Caco-2 (cell line): ENCODE measurements around the gene COA6. TPM values are rescaled to one million over a fixed set of nuclear protein-coding genes. Genes with fewer than 3 reads are reported as not detected.

Experiments used
- BruUV-seq: library from RNA; stranded (reverse); fragments of 400-500 nt; replicated peaks from 2 replicates; lab custom pipeline; 2021; lab: Mats Ljungman, UMichigan
- CTCF ChIA-PET: fragments of 300-600 bp; sonication (Branson Sonifier 250); formaldehyde crosslinking; loops from one replicate; lab custom pipeline; 2022; ENCODE audit warnings: antibody characterized with exemption; lab: Charles Lee
- POLR2A ChIA-PET: fragments of 300-600 bp; sonication (Branson Sonifier 250); formaldehyde crosslinking; loops from one replicate; lab custom pipeline; 2022; ENCODE audit warnings: antibody characterized with exemption; lab: Charles Lee
- DNase-seq, 2 experiments: peaks; one replicate each; pipeline versions ENCODE4 v3.0.0 to v3.0.0-alpha.2; 2020 to 2022
- H3K27me3 ChIP-seq: replicated peaks from 2 replicates; pipeline ENCODE4 v1.6.0; 2011; ENCODE audit warnings: low read length; ENCODE audit not compliant: control insufficient read depth, insufficient read depth
- H3K36me3 ChIP-seq: 2 replicates; pipeline ENCODE4 v1.5.1; 2011; ENCODE audit warnings: low read length; ENCODE audit not compliant: control insufficient read depth, insufficient read depth
- H3K4me1 ChIP-seq: fragments of 250-450 bp; sonication (Bioruptor Pico); 2 replicates; pipeline ENCODE4 v1.5.1; 2020; ENCODE audit warnings: mild to moderate bottlenecking
- H3K4me3 ChIP-seq: 2 replicates; pipeline ENCODE4 v1.5.1; 2011; ENCODE audit warnings: low read depth, mild to moderate bottlenecking, control low read depth, low read length
- H3K9me3 ChIP-seq: fragments of 250-450 bp; sonication (Bioruptor Pico); 2 replicates; pipeline ENCODE4 v1.5.1; 2020; ENCODE audit warnings: mild to moderate bottlenecking, moderate library complexity
- H3K27ac Mint-ChIP-seq: one replicate; pipeline ENCODE4 v1.8.0; 2022; ENCODE audit warnings: mixed read lengths; ENCODE audit not compliant: unreplicated experiment
- H3K27me3 Mint-ChIP-seq: one replicate; pipeline ENCODE4 v1.8.0; 2022; ENCODE audit warnings: mixed read lengths; ENCODE audit not compliant: insufficient read depth, unreplicated experiment
- H3K36me3 Mint-ChIP-seq: one replicate; pipeline ENCODE4 v1.8.0; 2022; ENCODE audit warnings: mild to moderate bottlenecking, mixed read lengths; ENCODE audit not compliant: insufficient read depth, unreplicated experiment
- H3K4me1 Mint-ChIP-seq: one replicate; pipeline ENCODE4 v1.8.0; 2022; ENCODE audit warnings: low read depth, mixed read lengths; ENCODE audit not compliant: unreplicated experiment
- H3K4me3 Mint-ChIP-seq: one replicate; pipeline ENCODE4 v1.8.0; 2022; ENCODE audit warnings: mild to moderate bottlenecking, moderate library complexity, mixed read lengths; ENCODE audit not compliant: unreplicated experiment
- H3K9me3 Mint-ChIP-seq: one replicate; pipeline ENCODE4 v1.8.0; 2022; ENCODE audit warnings: mixed read lengths; ENCODE audit not compliant: unreplicated experiment
- intact Hi-C: fragments of 100-400 bp; cut with micrococcal nuclease; formaldehyde crosslinking; loops from one replicate; pipeline ENCODE4 v1.10.0; 2022; ENCODE audit not compliant: unreplicated experiment
- total RNA-seq: library from RNA; stranded (reverse); gene quantifications from 2 replicates; pipeline ENCODE4 v1.2.3, GENCODE V29; 2022
- TF ChIP-seq, protein P1 (sequence below), 2 experiments: fragments of 200-600 bp in 1 of 2; IDR thresholded peaks; 1 replicate in 1 of 2; 2 replicates in 1 of 2; pipeline versions ENCODE4 v1.5.1 to v1.8.0; 2011 to 2022; ENCODE audit warnings: antibody characterized with exemption in 1 of 2, control low read depth in 1 of 2, inconsistent platforms in 1 of 2, low read depth in 1 of 2, low read length in 1 of 2, mild to moderate bottlenecking in 1 of 2, moderate library complexity in 1 of 2; ENCODE audit not compliant: insufficient read depth in 1 of 2, severe bottlenecking in 1 of 2, unreplicated experiment in 1 of 2

The COA6 gene
- total RNA-seq, 1 experiment from 2014 or later, result 41.0 TPM

DNA sequence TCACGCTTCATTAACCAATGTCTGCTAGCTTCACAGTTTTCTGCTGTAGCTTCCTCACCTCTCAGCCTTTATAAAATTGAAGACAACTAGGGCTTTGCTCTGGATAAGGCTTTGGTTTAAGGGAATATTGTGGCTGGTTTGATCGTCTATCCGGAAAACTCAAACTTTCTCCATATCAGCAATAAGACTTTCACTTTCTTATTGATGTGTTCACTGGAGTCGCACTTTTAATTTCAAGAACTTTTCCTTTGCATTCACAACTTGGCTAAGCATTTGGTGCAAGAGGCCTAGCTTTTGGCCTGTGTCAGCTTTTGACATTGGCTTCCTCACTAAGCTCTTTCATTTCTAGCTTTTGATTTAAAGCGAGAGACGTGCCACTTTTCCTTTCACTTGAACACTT, 12.9 kb downstream of the COA6 start:
- TF ChIP-seq, protein P1, sequence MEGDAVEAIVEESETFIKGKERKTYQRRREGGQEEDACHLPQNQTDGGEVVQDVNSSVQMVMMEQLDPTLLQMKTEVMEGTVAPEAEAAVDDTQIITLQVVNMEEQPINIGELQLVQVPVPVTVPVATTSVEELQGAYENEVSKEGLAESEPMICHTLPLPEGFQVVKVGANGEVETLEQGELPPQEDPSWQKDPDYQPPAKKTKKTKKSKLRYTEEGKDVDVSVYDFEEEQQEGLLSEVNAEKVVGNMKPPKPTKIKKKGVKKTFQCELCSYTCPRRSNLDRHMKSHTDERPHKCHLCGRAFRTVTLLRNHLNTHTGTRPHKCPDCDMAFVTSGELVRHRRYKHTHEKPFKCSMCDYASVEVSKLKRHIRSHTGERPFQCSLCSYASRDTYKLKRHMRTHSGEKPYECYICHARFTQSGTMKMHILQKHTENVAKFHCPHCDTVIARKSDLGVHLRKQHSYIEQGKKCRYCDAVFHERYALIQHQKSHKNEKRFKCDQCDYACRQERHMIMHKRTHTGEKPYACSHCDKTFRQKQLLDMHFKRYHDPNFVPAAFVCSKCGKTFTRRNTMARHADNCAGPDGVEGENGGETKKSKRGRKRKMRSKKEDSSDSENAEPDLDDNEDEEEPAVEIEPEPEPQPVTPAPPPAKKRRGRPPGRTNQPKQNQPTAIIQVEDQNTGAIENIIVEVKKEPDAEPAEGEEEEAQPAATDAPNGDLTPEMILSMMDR (IDR thresholded peaks at IDR 0.05; ENCODE audit: insufficient read depth in 1 of 2, low read depth in 1 of 2, low read length in 1 of 2, severe bottlenecking in 1 of 2, unreplicated experiment in 1 of 2), result no peak
- Mint-ChIP-seq H3K4me3 (no peak overlapping the region), H3K4me1 (no peaks in the 10 kb centered on the region), H3K27ac (no peak overlapping the region), H3K36me3 (peaks cover 7% of the 10 kb centered on the region), H3K9me3 (no peaks in the 10 kb centered on the region), H3K27me3 (no peaks in the 10 kb centered on the region)
- H3K4me1 ChIP-seq, result no peaks in the 10 kb centered on the region
- no peaks in the 10 kb centered on the region for H3K9me3 ChIP-seq
- POLR2A ChIA-PET, result interaction anchor here (0.6 to 1.1 kb wide), 2 partner anchors 12 to 165 kb away, joined by 3 to 6 read pairs; partner anchors contain the start of gene COA6
- H3K36me3 ChIP-seq, result peaks cover 2% of the 10 kb centered on the region; the same call in 1 of the 2 replicates
- DNase-seq, result no peak
- no peak overlapping the region for H3K4me3 ChIP-seq
- intact Hi-C loops, result no loop called here
- BruUV-seq, result no TSS peak
- no peaks in the 10 kb centered on the region for H3K27me3 ChIP-seq
- CTCF ChIA-PET, result no interaction called here

DNA sequence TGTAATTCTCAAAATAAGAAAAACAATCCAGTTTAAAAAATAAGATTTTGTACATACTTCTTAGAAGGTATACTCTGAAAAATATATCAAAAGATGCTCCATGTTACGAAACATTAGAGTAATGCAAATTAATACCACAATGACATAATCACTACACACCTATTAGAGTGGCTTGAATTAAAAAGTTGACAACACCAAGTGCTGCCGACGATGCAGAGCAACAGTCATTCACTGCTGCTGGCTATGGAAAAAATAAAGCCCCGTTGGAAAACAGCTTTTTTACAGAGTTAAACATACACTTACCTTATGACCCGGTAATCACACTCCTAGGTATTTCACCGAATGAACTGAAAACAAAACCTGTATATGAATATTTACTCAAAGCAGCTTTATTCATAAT, 14.8 kb downstream of the COA6 start:
- intact Hi-C loops, result no loop called here

DNA sequence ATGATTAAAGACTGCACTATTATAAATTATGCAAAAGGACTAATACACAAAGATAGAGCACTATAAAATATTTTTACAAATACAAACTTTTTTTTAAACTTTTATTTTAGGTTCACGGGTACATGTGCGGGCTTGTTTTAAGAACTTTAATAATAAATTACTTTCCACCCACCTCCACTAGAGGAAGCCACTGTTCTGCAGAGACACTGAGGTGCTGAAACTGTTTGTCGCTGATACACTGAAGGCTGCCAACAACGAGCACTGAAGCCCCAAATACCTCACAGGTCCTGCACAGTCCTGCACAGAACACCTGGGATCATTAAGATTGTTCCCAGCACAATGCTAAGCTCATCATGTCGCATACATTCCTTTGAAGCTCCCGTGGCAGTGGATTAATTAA, 19.9 kb downstream of the COA6 start:
- Mint-ChIP-seq H3K4me1 (no peaks in the 10 kb centered on the region), H3K4me3 (no peak overlapping the region), H3K9me3 (no peaks in the 10 kb centered on the region), H3K27ac (no peak overlapping the region), H3K36me3 (peaks cover 22% of the 10 kb centered on the region), H3K27me3 (no peaks in the 10 kb centered on the region)
- Histone ChIP-seq H3K9me3 (no peaks in the 10 kb centered on the region), H3K4me1 (no peaks in the 10 kb centered on the region), H3K4me3 (no peak overlapping the region), H3K36me3 (peaks cover 2% of the 10 kb centered on the region; the same call in 1 of the 2 replicates), H3K27me3 (no peaks in the 10 kb centered on the region)
- ChIA-PET POLR2A (no interaction called here), CTCF (no interaction called here)
- intact Hi-C loops, result no loop called here
- DNase-seq, result no peak
- TF ChIP-seq, protein P1 (IDR thresholded peaks at IDR 0.05; ENCODE audit: insufficient read depth in 1 of 2, low read depth in 1 of 2, low read length in 1 of 2, severe bottlenecking in 1 of 2, unreplicated experiment in 1 of 2), result no peak
- no TSS peak for BruUV-seq

More for the DNA sequence above, 14.8 kb downstream of the COA6 start:
- TF ChIP-seq, protein P1 (IDR thresholded peaks at IDR 0.05; ENCODE audit: insufficient read depth in 1 of 2, low read depth in 1 of 2, low read length in 1 of 2, severe bottlenecking in 1 of 2, unreplicated experiment in 1 of 2), result no peak
- Mint-ChIP-seq H3K27ac (no peak overlapping the region), H3K36me3 (peaks cover 17% of the 10 kb centered on the region), H3K27me3 (no peaks in the 10 kb centered on the region), H3K4me3 (no peak overlapping the region), H3K4me1 (no peaks in the 10 kb centered on the region), H3K9me3 (no peaks in the 10 kb centered on the region)
- Histone ChIP-seq H3K4me3 (no peak overlapping the region), H3K9me3 (no peaks in the 10 kb centered on the region), H3K4me1 (no peaks in the 10 kb centered on the region), H3K36me3 (peaks cover 2% of the 10 kb centered on the region; the same call in 1 of the 2 replicates), H3K27me3 (no peaks in the 10 kb centered on the region)
- POLR2A ChIA-PET, result no interaction called here
- no peak for DNase-seq
- CTCF ChIA-PET, result no interaction called here
- BruUV-seq, result no TSS peak
